Heart right ventricle (tissue), 16 donors: Measurements from ENCODE around the gene CTNND2. TPM values are rescaled to one million over a fixed set of nuclear protein-coding genes. Genes with fewer than 3 reads are reported as not detected.
A peak's percentile ranks its signal among the peaks of the same experiment; 100 is the strongest.

ENCODE experiments used
- ATAC-seq, 8 donors: fragments of 200-7000 bp; cut with Tn5 transposase; one replicate each; pipeline ENCODE4 v1.9.1; 2020; ENCODE audit warnings: mild to moderate bottlenecking in 8 of 8, moderate library complexity in 8 of 8, moderate number of reproducible peaks in 1 of 8
- DNase-seq, 2 donors: peaks; one replicate each; pipeline ENCODE4 v3.0.0-alpha.2; 2020
- H3K27ac ChIP-seq, 10 donors: fragments of 200-600 bp; sonication (generic) in 2 of 10; one replicate each; pipeline versions ENCODE4 v1.5.0 to v1.8.0; 2020 to 2022; ENCODE audit warnings: mild to moderate bottlenecking in 3 of 10
- H3K27me3 ChIP-seq, 7 donors: fragments of 200-600 bp; one replicate each; pipeline ENCODE4 v1.8.0; 2021 to 2022; ENCODE audit warnings: mild to moderate bottlenecking in 2 of 7
- H3K36me3 ChIP-seq, 9 donors: fragments of 200-600 bp; sonication (generic) in 1 of 9; one replicate each; pipeline versions ENCODE4 v1.5.0 to v1.8.0; 2020 to 2022; ENCODE audit warnings: mild to moderate bottlenecking in 2 of 9
- H3K4me1 ChIP-seq, 9 donors: fragments of 200-600 bp; sonication (generic) in 1 of 9; one replicate each; pipeline versions ENCODE4 v1.5.0 to v1.8.0; 2020 to 2022; ENCODE audit warnings: mild to moderate bottlenecking in 4 of 9
- H3K4me3 ChIP-seq, 10 donors: fragments of 200-600 bp; sonication (generic) in 2 of 10; one replicate each; pipeline versions ENCODE4 v1.5.0 to v1.8.0; 2020 to 2022; ENCODE audit warnings: mild to moderate bottlenecking in 7 of 10, moderate library complexity in 2 of 10
- H3K9me3 ChIP-seq, 11 donors: fragments of 200-600 bp in 10 of 11; sonication (generic) in 2 of 11; one replicate each; pipeline versions ENCODE4 v1.5.0 to v1.8.0; 2013 to 2022; ENCODE audit warnings: mild to moderate bottlenecking in 2 of 11, control low read depth in 1 of 11, moderate library complexity in 1 of 11
- WGBS, 2 donors: extraction: QIAGEN DNeasy Blood & Tissue Kit; methylation state at CpG; one replicate each; pipeline ENCODE4 v1.1.7; 2013; ENCODE audit warnings: inconsistent platforms in 1 of 2; 5-methylcytosine and 5-hydroxymethylcytosine counted together
- intact Hi-C, 10 donors: fragments of 100-400 bp; cut with DNase I; formaldehyde crosslinking; loops; one replicate each; pipeline versions ENCODE4 v1.11.1 to v1.14.2; 2022
- polyA plus RNA-seq, 2 donors: library from polyadenylated mRNA; stranded (reverse); fragments of 200-250 nt; gene quantifications; one replicate each; pipeline ENCODE4 v1.2.3, GENCODE V29; 2013
- total RNA-seq, 10 donors: library from RNA; stranded (reverse); fragmentation: NEBNext Ultra II Directional in 3 of 10; extraction: Animal tissue kit (Norgen Biotek cat#: 25700) in 3 of 10; gene quantifications; one replicate each; pipeline versions ENCODE4 v1.2.1 to v1.2.4, GENCODE V29; 2021 to 2023
- TF ChIP-seq, protein P1 (sequence below), 9 donors: fragments of 200-600 bp; sonication (generic) in 2 of 9; IDR thresholded peaks; one replicate each; pipeline versions ENCODE4 v1.5.0 to v1.8.0; 2021 to 2022; ENCODE audit warnings: antibody characterized with exemption in 9 of 9, mild to moderate bottlenecking in 5 of 9, moderate library complexity in 1 of 9
- donor health status: Arrhythmogenic right ventricular cardiomyopathy.
- donor health status: ischemic (EF 13 %, LVEDD 7.1; RV severe dilation, severe dysfunction).
- donor health status: healthy with polysubstance abuse.
- donor health status: DM: no; HTN: yes; CAD: no.
- donor health status: DM: no; HTN: no; CAD: no.
- donor health status: ischemic (EF 25% LVEDD 6.9; RV normal size, moderate dysfunction).
- donor health status: ischemic (EF 25% LVEDD 5.7; RV mildly dilated, moderate dysfunction).
- donor health status: healthy.
- donor health status: DM: yes; HTN: yes; CAD: no.
- donor health status: Ischemic cardiomyopathy.
- donor health status: ischemic (EF 35%, LVEDD 5.7; RV mildly dilated, moderate dysfunction).
- donor health status: nonischemic (EF 11% LVEDD 7.7; RV severe dilation, severe dysfunction).
- donor health status: DM: yes; HTN: yes; CAD: no.
- donor health status: PGD.
- donor health status: ischemic (EF 29% LVEDD 5.4; RV normal size, mild dysfunction).
- donor health status: nonischemic (EF 23%, LVEDD 6.1; RV moderate dilation, normal function).

CTNND2 gene
- total and polyA plus RNA-seq, 12 donors, result 1.1 to 29.6 (median 9.9) TPM

- H3K27me3 ChIP-seq, result no peaks in the 10 kb centered on the region
- TF ChIP-seq, protein P1, sequence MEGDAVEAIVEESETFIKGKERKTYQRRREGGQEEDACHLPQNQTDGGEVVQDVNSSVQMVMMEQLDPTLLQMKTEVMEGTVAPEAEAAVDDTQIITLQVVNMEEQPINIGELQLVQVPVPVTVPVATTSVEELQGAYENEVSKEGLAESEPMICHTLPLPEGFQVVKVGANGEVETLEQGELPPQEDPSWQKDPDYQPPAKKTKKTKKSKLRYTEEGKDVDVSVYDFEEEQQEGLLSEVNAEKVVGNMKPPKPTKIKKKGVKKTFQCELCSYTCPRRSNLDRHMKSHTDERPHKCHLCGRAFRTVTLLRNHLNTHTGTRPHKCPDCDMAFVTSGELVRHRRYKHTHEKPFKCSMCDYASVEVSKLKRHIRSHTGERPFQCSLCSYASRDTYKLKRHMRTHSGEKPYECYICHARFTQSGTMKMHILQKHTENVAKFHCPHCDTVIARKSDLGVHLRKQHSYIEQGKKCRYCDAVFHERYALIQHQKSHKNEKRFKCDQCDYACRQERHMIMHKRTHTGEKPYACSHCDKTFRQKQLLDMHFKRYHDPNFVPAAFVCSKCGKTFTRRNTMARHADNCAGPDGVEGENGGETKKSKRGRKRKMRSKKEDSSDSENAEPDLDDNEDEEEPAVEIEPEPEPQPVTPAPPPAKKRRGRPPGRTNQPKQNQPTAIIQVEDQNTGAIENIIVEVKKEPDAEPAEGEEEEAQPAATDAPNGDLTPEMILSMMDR (IDR thresholded peaks at IDR 0.05), result no peak
- H3K27ac ChIP-seq, result no peak overlapping the region
- DNase-seq, result no peak
- H3K9me3 ChIP-seq, result no peaks in the 10 kb centered on the region
- ATAC-seq, result no peak
- no peaks in the 10 kb centered on the region for H3K4me1 ChIP-seq
- WGBS, 2 donors, result 90 to 95% methylated on average over 2 of the region's 2 CpGs
- H3K4me3 ChIP-seq, result no peak overlapping the region
- intact Hi-C loops, result no loop called here
- no peaks in the 10 kb centered on the region for H3K36me3 ChIP-seq
These were observed 401.5 kb downstream of the CTNND2 start for GRCh38 chr5:11502783-11503182.

- TF ChIP-seq, protein P1 (IDR thresholded peaks at IDR 0.05), result no peak
- intact Hi-C loops, result loop anchor here in 3 of 10 donors (10.0 kb wide), 2 partner anchors 233 to 803 kb away; no protein-coding TSS in a partner anchor
These were observed 406.6 kb downstream of the CTNND2 start for GRCh38 chr5:11497651-11498050.

GRCh38 chr5:11496137-11496719, 408.0 kb downstream of the CTNND2 start:
- DNase-seq (no peak), ATAC-seq (peak in 3 of 8 donors; percentile 56 to 83 (median 82))
- TF ChIP-seq, protein P1 (IDR thresholded peaks at IDR 0.05), result no peak
- Histone ChIP-seq H3K9me3 (no peaks in the 10 kb centered on the region), H3K27ac (no peak overlapping the region), H3K4me3 (no peak overlapping the region), H3K27me3 (no peaks in the 10 kb centered on the region), H3K36me3 (no peaks in the 10 kb centered on the region), H3K4me1 (no peaks in the 10 kb centered on the region)
- intact Hi-C loops, result loop anchor here in 3 of 10 donors (10.0 kb wide), 2 partner anchors 231 to 801 kb away; no protein-coding TSS in a partner anchor
- WGBS, 2 donors, result 76 to 81% methylated on average over 1 of the region's 1 CpG

More at GRCh38 chr5:11497651-11498050, 406.6 kb downstream of the CTNND2 start:
- ATAC-seq (no peak), DNase-seq (no peak)
- no peaks in the 10 kb centered on the region for H3K9me3 ChIP-seq
- H3K4me3 ChIP-seq, result no peak overlapping the region
- no peaks in the 10 kb centered on the region for H3K36me3 ChIP-seq
- H3K4me1 ChIP-seq, result no peaks in the 10 kb centered on the region
- WGBS, 2 donors, result 80 to 86% methylated on average over 1 of the region's 1 CpG
- no peaks in the 10 kb centered on the region for H3K27me3 ChIP-seq
- no peak overlapping the region for H3K27ac ChIP-seq

GRCh38 chr5:11494340-11494739, 409.9 kb downstream of the CTNND2 start:
- Histone ChIP-seq H3K27ac (no peak overlapping the region), H3K27me3 (no peaks in the 10 kb centered on the region), H3K36me3 (no peaks in the 10 kb centered on the region), H3K4me1 (no peaks in the 10 kb centered on the region), H3K4me3 (no peak overlapping the region), H3K9me3 (no peaks in the 10 kb centered on the region)
- ATAC-seq, result no peak
- DNase-seq, result no peak
- intact Hi-C loops, result loop anchor here in 4 of 10 donors (5.0 to 10.0 kb wide), 3 partner anchors 227 to 800 kb away; no protein-coding TSS in a partner anchor
- 30 to 44% methylated on average over 3 of the region's 3 CpGs for WGBS, 2 donors
- TF ChIP-seq, protein P1 (IDR thresholded peaks at IDR 0.05), result peak; percentile 6 to 57 (median 37)
